ENCODE data around the gene CHRNA9.

GRCh38 chr4:40299811-40300292 lies 35.3 kb upstream of the CHRNA9 start:
- TF ChIP-seq POLR2A (IDR thresholded peaks at IDR 0.05) (no peak), CTCF (IDR thresholded peaks at IDR 0.05) (no peak)
